Hepatocyte (in vitro differentiated cells): ENCODE data around the gene EPB41L4B. TPM values are rescaled to one million over a fixed set of nuclear protein-coding genes. Genes with fewer than 3 reads are reported as not detected.

ENCODE experiments used
- DNase-seq: peaks from one replicate; pipeline ENCODE4 v3.0.0-alpha.2; 2016; ENCODE audit warnings: low spot score
- H2AFZ ChIP-seq: fragments of 200-600 bp; sonication (generic); 2 replicates; pipeline ENCODE4 v1.6.0; 2016; ENCODE audit warnings: antibody characterized with exemption, mild to moderate bottlenecking
- H3K27ac ChIP-seq: fragments of 200-600 bp; sonication (generic); 2 replicates; pipeline ENCODE4 v1.5.1; 2016; ENCODE audit warnings: mild to moderate bottlenecking
- H3K27me3 ChIP-seq: fragments of 200-600 bp; sonication (generic); 2 replicates; pipeline ENCODE4 v1.6.1; 2016
- H3K36me3 ChIP-seq: fragments of 200-600 bp; sonication (generic); replicated peaks from 2 replicates; pipeline ENCODE4 v1.5.1; 2016; ENCODE audit warnings: low read depth; ENCODE audit not compliant: insufficient read depth
- H3K4me1 ChIP-seq: fragments of 200-600 bp; sonication (generic); 2 replicates; pipeline ENCODE4 v1.5.1; 2016; ENCODE audit warnings: mild to moderate bottlenecking, moderate library complexity; ENCODE audit not compliant: insufficient read depth
- H3K4me2 ChIP-seq: fragments of 200-600 bp; sonication (generic); 2 replicates; pipeline ENCODE4 v1.6.0; 2016
- H3K4me3 ChIP-seq: fragments of 200-600 bp; sonication (generic); 2 replicates; pipeline ENCODE4 v1.5.1; 2016; ENCODE audit warnings: mild to moderate bottlenecking
- H3K79me2 ChIP-seq: fragments of 200-600 bp; sonication (generic); 2 replicates; pipeline ENCODE4 v1.6.0; 2017; ENCODE audit warnings: mild to moderate bottlenecking
- H3K9me2 ChIP-seq: fragments of 200-600 bp; sonication (generic); replicated peaks from 2 replicates; pipeline ENCODE4 v1.6.0; 2017; ENCODE audit warnings: mild to moderate bottlenecking; ENCODE audit not compliant: insufficient read depth
- H3K9me3 ChIP-seq: fragments of 200-600 bp; sonication (generic); 2 replicates; pipeline ENCODE4 v1.5.1; 2016; ENCODE audit warnings: low read depth, mild to moderate bottlenecking
- H4K20me1 ChIP-seq: fragments of 200-600 bp; sonication (generic); 2 replicates; pipeline ENCODE4 v1.6.0; 2016; ENCODE audit warnings: mild to moderate bottlenecking; ENCODE audit not compliant: insufficient read depth, poor library complexity, severe bottlenecking
- CTCF ChIP-seq: fragments of 200-600 bp; sonication (generic); IDR thresholded peaks from 2 replicates; pipeline ENCODE4 v1.5.1; 2016; ENCODE audit warnings: antibody characterized with exemption, mild to moderate bottlenecking; ENCODE audit not compliant: poor library complexity
- EZH2 ChIP-seq: fragments of 200-600 bp; sonication (generic); IDR thresholded peaks from 2 replicates; pipeline ENCODE4 v1.6.1; 2016; ENCODE audit warnings: antibody characterized with exemption, mild to moderate bottlenecking, borderline replicate concordance
- EZH2phosphoT487 ChIP-seq: fragments of 200-600 bp; sonication (generic); IDR thresholded peaks from one replicate; pipeline ENCODE4 v1.6.1; 2018; ENCODE audit warnings: antibody characterized with exemption, mild to moderate bottlenecking, low read depth, moderate library complexity; ENCODE audit not compliant: unreplicated experiment, severe bottlenecking
- WGBS: methylation state at CpG from one replicate; pipeline ENCODE4 v1.1.6; 2016; ENCODE audit warnings: low lambda C conversion rate; ENCODE audit errors: missing lambda C conversion rate; 5-methylcytosine and 5-hydroxymethylcytosine counted together
- polyA plus RNA-seq: library from polyadenylated mRNA; unstranded; fragments of >200 nt; fragmentation: Nextera tagmentation; extraction: Ambion mirVana; gene quantifications from 2 replicates; pipeline ENCODE4 v1.2.1, GENCODE V29; 2016
- total RNA-seq: library from RNA; depleted of rRNA; stranded (reverse); fragments of >200 nt; gene quantifications from 2 replicates; pipeline ENCODE4 v1.2.3, GENCODE V29; 2014

The EPB41L4B gene
- total and polyA plus RNA-seq, 2 experiments from 2014 or later = 11.1 to 20.6 TPM

- 95% methylated on average over 4 of the region's 4 CpGs for WGBS
- H3K27me3 ChIP-seq = no peaks in the 10 kb centered on the region
- DNase-seq = no peak
- H3K79me2 ChIP-seq = no peaks in the 10 kb centered on the region
- TF ChIP-seq EZH2phosphoT487 (no peak), EZH2 (no peak), CTCF (no peak)
- no peak overlapping the region for H3K4me2 ChIP-seq
- no peak overlapping the region for H3K4me3 ChIP-seq
- no peaks in the 10 kb centered on the region for H3K4me1 ChIP-seq
- H2AFZ ChIP-seq = no peak overlapping the region
- no peaks in the 10 kb centered on the region for H3K36me3 ChIP-seq
- H3K9me2 ChIP-seq = no peaks in the 10 kb centered on the region
- H3K27ac ChIP-seq = no peak overlapping the region
- H4K20me1 ChIP-seq = no peaks in the 10 kb centered on the region
- H3K9me3 ChIP-seq = no peaks in the 10 kb centered on the region
Measured at GRCh38 chr9:109212768-109213167, 108.1 kb downstream of the EPB41L4B start.

- peak; percentile 32 for DNase-seq
- H2AFZ ChIP-seq = no peak overlapping the region
- no peaks in the 10 kb centered on the region for H3K27me3 ChIP-seq
- TF ChIP-seq CTCF (no peak), EZH2phosphoT487 (no peak), EZH2 (no peak)
- no peaks in the 10 kb centered on the region for H3K79me2 ChIP-seq
- H3K9me3 ChIP-seq = no peaks in the 10 kb centered on the region
- no peaks in the 10 kb centered on the region for H3K36me3 ChIP-seq
- H4K20me1 ChIP-seq = no peaks in the 10 kb centered on the region
- H3K4me2 ChIP-seq = no peak overlapping the region
- no peak overlapping the region for H3K4me3 ChIP-seq
- 84% methylated on average over 2 of the region's 2 CpGs for WGBS
- no peak overlapping the region for H3K27ac ChIP-seq
- no peaks in the 10 kb centered on the region for H3K9me2 ChIP-seq
- no peaks in the 10 kb centered on the region for H3K4me1 ChIP-seq
Measured at GRCh38 chr9:109206670-109207069, 114.2 kb downstream of the EPB41L4B start.

GRCh38 chr9:109205526-109205925 lies 115.3 kb downstream of the EPB41L4B start:
- no peaks in the 10 kb centered on the region for H3K79me2 ChIP-seq
- no peaks in the 10 kb centered on the region for H3K36me3 ChIP-seq
- no peak overlapping the region for H3K27ac ChIP-seq
- H3K4me1 ChIP-seq = no peaks in the 10 kb centered on the region
- TF ChIP-seq CTCF (no peak), EZH2phosphoT487 (no peak), EZH2 (no peak)
- H3K9me2 ChIP-seq = no peaks in the 10 kb centered on the region
- 39% methylated on average over 1 of the region's 1 CpG for WGBS
- no peak overlapping the region for H3K4me2 ChIP-seq
- DNase-seq = no peak
- no peak overlapping the region for H2AFZ ChIP-seq
- no peaks in the 10 kb centered on the region for H4K20me1 ChIP-seq
- H3K4me3 ChIP-seq = no peak overlapping the region
- H3K27me3 ChIP-seq = no peaks in the 10 kb centered on the region
- H3K9me3 ChIP-seq = no peaks in the 10 kb centered on the region

GRCh38 chr9:109203761-109204360 lies 117.0 kb downstream of the EPB41L4B start:
- Histone ChIP-seq H3K36me3 (no peaks in the 10 kb centered on the region), H3K9me2 (no peaks in the 10 kb centered on the region), H3K4me3 (no peak overlapping the region), H3K9me3 (no peaks in the 10 kb centered on the region), H3K27ac (no peak overlapping the region), H3K27me3 (no peaks in the 10 kb centered on the region), H3K79me2 (no peaks in the 10 kb centered on the region), H2AFZ (no peak overlapping the region), H4K20me1 (no peaks in the 10 kb centered on the region), H3K4me2 (no peak overlapping the region), H3K4me1 (no peaks in the 10 kb centered on the region)
- DNase-seq = no peak
- TF ChIP-seq CTCF = no peak
- no peak for TF ChIP-seq EZH2phosphoT487
- TF ChIP-seq EZH2 = no peak
- whole genome bisulfite sequencing = 84% methylated on average over 4 of the region's 4 CpGs
